ENCODE measurements around the gene ME3. TPM values are rescaled to one million over a fixed set of nuclear protein-coding genes. Genes with fewer than 3 reads are reported as not detected.

Gene ME3
- total RNA-seq (50.7 and 63.2 TPM in 2 replicates), polyA plus RNA-seq (8.8 and 9.6 TPM in 2 replicates), polyA minus RNA-seq (ENCODE audit: low replicate concordance) (11.6 and 12.4 TPM in 2 replicates)
- 7.7 and 11.5 TPM in 2 replicates for polyA plus RNA-seq (2012)

- no peak for TF ChIP-seq EZH2 (IDR thresholded peaks at IDR 0.05; ENCODE audit: low read length, missing control alignments)
- no peak for TF ChIP-seq CTCF (conservative IDR thresholded peaks at IDR 0.05 in 1 of 2, IDR thresholded peaks at IDR 0.05 in 1 of 2; ENCODE audit: low read depth in 1 of 2, low read length in 2 of 2)
- Histone ChIP-seq H3K4me1 (ENCODE audit: control insufficient read depth, extremely low read depth, insufficient read depth, low read length) (peaks cover 14% of the 10 kb centered on the region), H3K27me3 (ENCODE audit: control insufficient read depth, insufficient read depth, low read length) (no peaks in the 10 kb centered on the region), H4K20me1 (ENCODE audit: control insufficient read depth, extremely low read depth, insufficient read depth, low read length) (no peaks in the 10 kb centered on the region), H3K27ac (ENCODE audit: insufficient read depth, low read length) (peak within 1 kb of the TSS; percentile 84), H3K9ac (ENCODE audit: insufficient read depth, low read length) (peak within 1 kb of the TSS; percentile 78), H3K9me3 (ENCODE audit: control insufficient read depth, insufficient read depth, low read depth, low read length) (no peaks in the 10 kb centered on the region), H2AFZ (ENCODE audit: low read length) (peak within 1 kb of the TSS; percentile 86), H3K4me2 (ENCODE audit: extremely low read depth, insufficient read depth, low read length) (peak within 1 kb of the TSS; percentile 95), H3K36me3 (ENCODE audit: control insufficient read depth, insufficient read depth, low read length) (no peaks in the 10 kb centered on the region), H3K79me2 (ENCODE audit: control insufficient read depth, insufficient read depth, low read length) (no peaks in the 10 kb centered on the region), H3K4me3 (replicated peaks in 1 of 4; ENCODE audit: control extremely low read depth in 1 of 4, insufficient read depth in 1 of 4, low read depth in 3 of 4, low read length in 4 of 4) (peak within 1 kb of the TSS; percentile 52 to 76 (median 68))
- DNase-seq (ENCODE audit: low read depth in 2 of 2) = peak; percentile 59 to 63
Measured at GRCh38 chr11:86672007-86672621, at the start of gene ME3. ME3 (minus strand) TSS chr11:86672616.

GRCh38 chr11:86722006-86722405 lies 49.6 kb upstream of the ME3 start:
- no peak overlapping the region for H3K4me3 ChIP-seq (replicated peaks in 1 of 4; ENCODE audit: control extremely low read depth in 1 of 4, insufficient read depth in 1 of 4, low read depth in 3 of 4, low read length in 4 of 4)
- H3K27me3 ChIP-seq (ENCODE audit: control insufficient read depth, insufficient read depth, low read length) = no peaks in the 10 kb centered on the region
- H3K9ac ChIP-seq (ENCODE audit: insufficient read depth, low read length) = no peak overlapping the region
- no peaks in the 10 kb centered on the region for H3K9me3 ChIP-seq (ENCODE audit: control insufficient read depth, insufficient read depth, low read depth, low read length)
- H3K36me3 ChIP-seq (ENCODE audit: control insufficient read depth, insufficient read depth, low read length) = no peaks in the 10 kb centered on the region
- H3K79me2 ChIP-seq (ENCODE audit: control insufficient read depth, insufficient read depth, low read length) = no peaks in the 10 kb centered on the region
- peaks cover 17% of the 10 kb centered on the region for H3K4me1 ChIP-seq (ENCODE audit: control insufficient read depth, extremely low read depth, insufficient read depth, low read length)
- H3K4me2 ChIP-seq (ENCODE audit: extremely low read depth, insufficient read depth, low read length) = no peak overlapping the region
- no peak overlapping the region for H2AFZ ChIP-seq (ENCODE audit: low read length)
- H4K20me1 ChIP-seq (ENCODE audit: control insufficient read depth, extremely low read depth, insufficient read depth, low read length) = no peaks in the 10 kb centered on the region
- peak overlapping the region; percentile 11 for H3K27ac ChIP-seq (ENCODE audit: insufficient read depth, low read length)
- TF ChIP-seq CTCF (conservative IDR thresholded peaks at IDR 0.05 in 1 of 2, IDR thresholded peaks at IDR 0.05 in 1 of 2; ENCODE audit: low read depth in 1 of 2, low read length in 2 of 2) (no peak), EZH2 (IDR thresholded peaks at IDR 0.05; ENCODE audit: low read length, missing control alignments) (no peak)
- peak; percentile 69 to 76 for DNase-seq (ENCODE audit: low read depth in 2 of 2)

GRCh38 chr11:86720546-86720945 lies 48.1 kb upstream of the ME3 start:
- Histone ChIP-seq H3K27ac (ENCODE audit: insufficient read depth, low read length) (no peak overlapping the region), H3K79me2 (ENCODE audit: control insufficient read depth, insufficient read depth, low read length) (no peaks in the 10 kb centered on the region), H3K9me3 (ENCODE audit: control insufficient read depth, insufficient read depth, low read depth, low read length) (no peaks in the 10 kb centered on the region), H4K20me1 (ENCODE audit: control insufficient read depth, extremely low read depth, insufficient read depth, low read length) (no peaks in the 10 kb centered on the region), H3K36me3 (ENCODE audit: control insufficient read depth, insufficient read depth, low read length) (no peaks in the 10 kb centered on the region), H3K27me3 (ENCODE audit: control insufficient read depth, insufficient read depth, low read length) (no peaks in the 10 kb centered on the region), H3K4me2 (ENCODE audit: extremely low read depth, insufficient read depth, low read length) (no peak overlapping the region), H3K4me1 (ENCODE audit: control insufficient read depth, extremely low read depth, insufficient read depth, low read length) (peaks cover 17% of the 10 kb centered on the region), H3K9ac (ENCODE audit: insufficient read depth, low read length) (no peak overlapping the region), H2AFZ (ENCODE audit: low read length) (no peak overlapping the region), H3K4me3 (replicated peaks in 1 of 4; ENCODE audit: control extremely low read depth in 1 of 4, insufficient read depth in 1 of 4, low read depth in 3 of 4, low read length in 4 of 4) (no peak overlapping the region)
- DNase-seq (ENCODE audit: low read depth in 2 of 2) = no peak
- TF ChIP-seq EZH2 (IDR thresholded peaks at IDR 0.05; ENCODE audit: low read length, missing control alignments) (no peak), CTCF (conservative IDR thresholded peaks at IDR 0.05 in 1 of 2, IDR thresholded peaks at IDR 0.05 in 1 of 2; ENCODE audit: low read depth in 1 of 2, low read length in 2 of 2) (no peak)

All from fibroblast of lung (primary cell).